Endothelial cell of umbilical vein (primary cell): ENCODE results near the gene GIMAP8.

Experiments
- EZH2 ChIP-seq: IDR thresholded peaks from 2 replicates; pipeline ENCODE4 v1.6.1; 2012; ENCODE audit warnings: borderline replicate concordance, low read depth, mild to moderate bottlenecking, moderate library complexity, low read length, inconsistent platforms; ENCODE audit not compliant: severe bottlenecking
- FOS ChIP-seq: IDR thresholded peaks from 2 replicates; pipeline ENCODE4 v1.6.1; 2011; ENCODE audit warnings: mild to moderate bottlenecking, low read length, moderate library complexity, borderline replicate concordance; ENCODE audit not compliant: insufficient read depth
- GATA2 ChIP-seq: IDR thresholded peaks from 2 replicates; pipeline ENCODE4 v1.7.0; 2011; ENCODE audit warnings: low read depth, mild to moderate bottlenecking, moderate library complexity, mixed read lengths, low read length; ENCODE audit not compliant: insufficient read length, insufficient read depth
- JUN ChIP-seq: IDR thresholded peaks from 2 replicates; pipeline ENCODE4 v1.6.1; 2011; ENCODE audit warnings: borderline replicate concordance, low read depth; ENCODE audit not compliant: insufficient read length, insufficient read depth
- MYC ChIP-seq: IDR thresholded peaks from one replicate; pipeline ENCODE4 v1.6.1; 2011; ENCODE audit warnings: mild to moderate bottlenecking, low read depth, low read length
- POLR2A ChIP-seq: IDR thresholded peaks from 2 replicates; pipeline ENCODE4 v1.6.1; 2012; ENCODE audit warnings: low read depth, mild to moderate bottlenecking, control low read depth, low read length
- POLR2AphosphoS5 ChIP-seq: IDR thresholded peaks from 2 replicates; pipeline ENCODE4 v1.6.1; 2012; ENCODE audit warnings: low read depth, mild to moderate bottlenecking, control low read depth, low read length, moderate library complexity; ENCODE audit not compliant: insufficient read depth
- TF ChIP-seq, protein P1 (sequence below), 2 donors: IDR thresholded peaks; 1 replicate in 1 of 2; 2 replicates in 1 of 2; pipeline ENCODE4 v1.5.1; 2011; ENCODE audit warnings: low read length in 2 of 2, mild to moderate bottlenecking in 2 of 2, moderate library complexity in 2 of 2, control low read depth in 1 of 2, inconsistent platforms in 1 of 2, low read depth in 1 of 2; ENCODE audit not compliant: insufficient read depth in 1 of 2; ENCODE audit errors: extremely low read depth in 1 of 2
- TF ChIP-seq, protein P2 (sequence below): IDR thresholded peaks from 2 replicates; pipeline ENCODE4 v1.6.1; 2011; ENCODE audit not compliant: insufficient read depth, insufficient read length

DNA sequence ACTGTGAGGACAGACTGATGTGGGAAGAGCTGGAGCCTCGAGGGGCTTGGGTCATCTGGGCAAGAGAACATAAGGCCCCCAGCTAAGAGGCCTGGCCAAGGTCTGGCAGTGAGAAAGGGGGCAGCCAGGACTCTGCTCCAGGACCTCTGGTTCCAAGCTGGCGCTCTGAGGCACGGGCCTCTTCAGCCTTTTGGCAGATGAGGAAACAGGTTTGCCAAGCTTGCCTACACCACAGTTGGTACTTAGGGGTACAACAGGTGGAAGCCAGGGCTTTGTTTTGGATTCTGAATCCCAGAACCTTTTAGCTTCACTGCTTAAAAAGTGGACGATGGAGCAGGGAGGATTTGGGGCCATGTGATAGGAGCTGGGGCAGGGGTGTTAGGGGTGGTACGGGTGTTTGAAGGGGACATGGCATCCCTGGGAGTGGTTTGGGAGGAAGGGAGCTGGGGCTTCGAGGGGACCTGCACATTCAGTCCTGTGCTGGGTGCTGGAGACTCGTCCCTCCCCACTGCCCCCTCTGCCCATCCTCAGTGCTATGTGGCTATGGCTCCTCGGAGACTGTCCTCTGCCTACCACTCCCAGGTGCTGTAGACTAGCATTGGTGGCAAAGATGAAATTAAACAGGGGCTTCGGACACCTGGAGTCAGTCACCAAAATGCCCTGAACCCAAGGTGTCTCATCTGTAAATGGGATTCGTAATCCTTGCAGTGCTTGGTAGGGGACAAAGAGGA is 41.0 kb upstream of the GIMAP8 start:
- TF ChIP-seq, protein P1, sequence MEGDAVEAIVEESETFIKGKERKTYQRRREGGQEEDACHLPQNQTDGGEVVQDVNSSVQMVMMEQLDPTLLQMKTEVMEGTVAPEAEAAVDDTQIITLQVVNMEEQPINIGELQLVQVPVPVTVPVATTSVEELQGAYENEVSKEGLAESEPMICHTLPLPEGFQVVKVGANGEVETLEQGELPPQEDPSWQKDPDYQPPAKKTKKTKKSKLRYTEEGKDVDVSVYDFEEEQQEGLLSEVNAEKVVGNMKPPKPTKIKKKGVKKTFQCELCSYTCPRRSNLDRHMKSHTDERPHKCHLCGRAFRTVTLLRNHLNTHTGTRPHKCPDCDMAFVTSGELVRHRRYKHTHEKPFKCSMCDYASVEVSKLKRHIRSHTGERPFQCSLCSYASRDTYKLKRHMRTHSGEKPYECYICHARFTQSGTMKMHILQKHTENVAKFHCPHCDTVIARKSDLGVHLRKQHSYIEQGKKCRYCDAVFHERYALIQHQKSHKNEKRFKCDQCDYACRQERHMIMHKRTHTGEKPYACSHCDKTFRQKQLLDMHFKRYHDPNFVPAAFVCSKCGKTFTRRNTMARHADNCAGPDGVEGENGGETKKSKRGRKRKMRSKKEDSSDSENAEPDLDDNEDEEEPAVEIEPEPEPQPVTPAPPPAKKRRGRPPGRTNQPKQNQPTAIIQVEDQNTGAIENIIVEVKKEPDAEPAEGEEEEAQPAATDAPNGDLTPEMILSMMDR (IDR thresholded peaks at IDR 0.05; ENCODE audit: extremely low read depth in 1 of 2, insufficient read depth in 1 of 2, low read depth in 1 of 2, low read length in 2 of 2): no peak
- TF ChIP-seq POLR2A (no peak), FOS (no peak), EZH2 (no peak), GATA2 (no peak), JUN (no peak), MYC (no peak), POLR2AphosphoS5 (no peak)
- TF ChIP-seq, protein P2, sequence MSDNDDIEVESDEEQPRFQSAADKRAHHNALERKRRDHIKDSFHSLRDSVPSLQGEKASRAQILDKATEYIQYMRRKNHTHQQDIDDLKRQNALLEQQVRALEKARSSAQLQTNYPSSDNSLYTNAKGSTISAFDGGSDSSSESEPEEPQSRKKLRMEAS: no peak
